GM20000 (cell line): Measurements from ENCODE around the gene ADAM30.

ENCODE experiments used
- DNase-seq: peaks from one replicate; pipeline ENCODE4 v3.0.0; 2012; ENCODE audit warnings: low spot score
- CTCF ChIP-seq: IDR thresholded peaks from 2 replicates; pipeline ENCODE4 v1.5.1; 2012; ENCODE audit warnings: mild to moderate bottlenecking, control low read depth; ENCODE audit errors: extremely low read depth, missing control alignments

ADAM30 gene

GRCh38 chr1:119883826-119884225 lies 12.5 kb downstream of the ADAM30 start:
- no peak for TF ChIP-seq CTCF
- no peak for DNase-seq

GRCh38 chr1:119882132-119883049 lies 13.9 kb downstream of the ADAM30 start:
- no peak for TF ChIP-seq CTCF
- DNase-seq = no peak

DNA sequence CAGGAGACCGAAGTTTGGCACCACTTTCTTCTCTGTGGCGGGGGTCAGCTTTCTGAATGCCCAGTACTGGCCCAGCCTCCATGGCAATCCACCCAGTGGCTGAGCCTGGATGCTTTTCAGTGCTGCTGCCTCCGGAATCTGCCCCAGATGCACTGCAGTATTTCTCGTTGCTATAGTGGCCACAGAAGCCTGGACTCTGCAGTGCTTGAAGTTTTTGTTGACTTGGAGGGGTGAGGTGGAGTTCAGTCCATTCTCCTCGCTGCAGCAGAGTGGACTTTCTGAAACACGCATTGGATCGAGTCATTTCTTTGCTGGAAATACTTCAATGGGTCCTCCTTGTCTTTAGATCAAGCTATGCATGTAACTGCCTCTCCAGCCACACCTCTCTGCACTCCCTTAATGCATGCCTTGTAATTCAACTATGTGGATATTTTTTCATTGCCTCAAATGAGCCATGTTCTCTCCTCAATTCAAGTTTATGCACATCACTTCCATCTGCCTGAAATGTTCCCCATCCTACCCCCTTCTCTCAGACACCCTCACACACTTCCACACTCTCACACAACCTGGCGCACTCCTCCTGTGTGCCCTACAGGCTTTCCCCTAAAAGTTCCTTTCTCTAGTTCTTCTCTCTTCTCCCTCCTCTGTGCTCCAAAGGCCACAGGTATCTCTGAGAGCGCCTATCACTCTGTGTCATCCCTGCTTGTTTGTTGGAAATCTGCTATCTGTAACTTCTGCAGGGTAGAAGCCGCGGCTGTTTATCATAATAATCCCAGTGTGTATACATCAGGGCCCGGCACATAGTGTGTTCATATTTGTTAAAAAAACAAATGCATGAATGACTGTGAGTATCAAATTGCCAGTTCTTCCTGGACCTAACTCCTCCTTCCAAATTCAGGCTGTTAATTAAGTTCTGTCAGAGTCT lies 16.5 kb downstream of the ADAM30 start:
- no peak for TF ChIP-seq CTCF
- no peak for DNase-seq

DNA sequence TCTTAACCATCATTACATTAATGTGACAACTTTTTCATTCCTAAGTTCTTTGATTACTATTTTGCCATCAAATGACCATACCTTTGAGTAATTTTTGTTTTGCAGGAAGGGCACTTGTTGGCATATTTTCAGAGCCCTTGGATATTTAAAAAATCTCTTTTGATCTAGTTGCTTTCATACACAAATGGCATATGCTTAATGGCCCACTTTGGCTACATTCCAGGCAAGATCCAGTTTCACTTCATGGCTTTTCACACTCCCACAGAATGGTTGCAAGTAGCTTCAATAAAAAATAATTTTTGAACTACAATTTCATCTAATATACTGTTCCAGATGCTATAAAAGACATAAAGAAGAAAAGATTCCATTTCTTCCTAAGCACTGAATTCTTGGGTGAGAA lies 18.1 kb downstream of the ADAM30 start:
- no peak for DNase-seq
- TF ChIP-seq CTCF = no peak

GRCh38 chr1:119874186-119874585 lies 22.1 kb downstream of the ADAM30 start:
- no peak for TF ChIP-seq CTCF
- no peak for DNase-seq

DNA sequence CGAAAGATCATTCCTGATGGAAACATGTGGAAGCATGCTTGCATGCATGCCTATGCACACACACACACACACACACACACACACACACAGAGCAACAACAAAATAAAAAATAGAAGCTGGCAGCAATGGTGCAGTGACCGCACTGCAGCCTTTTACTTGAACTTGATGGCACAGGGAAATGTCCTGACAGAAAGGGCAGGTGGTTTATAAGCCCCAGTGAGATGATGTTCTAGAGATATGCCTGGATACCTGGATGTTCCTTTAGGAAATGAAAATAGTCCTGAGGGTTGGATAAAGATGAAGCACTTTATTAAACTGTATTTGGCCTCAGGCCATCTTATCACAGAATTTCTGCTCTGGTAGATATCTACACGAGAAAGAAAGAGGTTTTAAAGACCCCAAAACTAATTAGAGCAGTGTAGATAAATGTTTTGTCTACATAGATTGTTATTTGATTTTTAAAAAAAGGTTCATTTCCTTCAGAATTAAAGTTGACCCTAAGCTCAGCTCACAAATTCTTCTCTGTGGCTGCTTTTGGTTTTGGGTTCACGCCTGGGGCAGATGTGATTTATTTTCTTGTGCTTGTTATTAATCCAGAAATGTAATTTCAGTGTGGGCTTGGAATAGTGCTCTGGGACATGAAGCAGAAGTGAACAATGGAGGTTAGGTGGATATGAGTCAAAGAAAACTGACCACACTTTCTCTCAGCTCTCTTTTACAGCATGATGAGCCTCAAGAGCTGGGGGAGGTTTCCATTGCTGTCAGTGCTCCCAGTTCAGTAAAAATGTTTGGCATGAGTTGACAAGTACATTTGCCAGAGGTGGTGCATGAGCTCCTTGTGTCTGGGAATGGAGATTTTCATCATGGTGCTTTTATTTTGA lies 22.9 kb downstream of the ADAM30 start:
- no peak for DNase-seq
- TF ChIP-seq CTCF = no peak
